Glomerular visceral epithelial cell (primary cell): Measurements from ENCODE around the gene FIGNL2.
"Not testable (repeated sequence)": the region's sequence is repeated elsewhere in the genome, so short reads cannot be mapped to it uniquely, and the experiment has no call there.

Experiments used
- DNase-seq: peaks from one replicate; pipeline ENCODE4 v3.0.0-alpha.2; 2016; ENCODE audit errors: extremely low spot score

Gene FIGNL2

GRCh38 chr12:51818086-51818485 is 30.4 kb downstream of the FIGNL2 start:
- no peak for DNase-seq

GRCh38 chr12:51817027-51817953 is 31.2 kb downstream of the FIGNL2 start:
- peak; percentile 77 for DNase-seq

- DNase-seq, result no peak
These were observed 32.9 kb downstream of the FIGNL2 start for GRCh38 chr12:51815571-51815970.

- peak; percentile 72 for DNase-seq
These were observed 34.0 kb downstream of the FIGNL2 start for GRCh38 chr12:51814311-51815088.

GRCh38 chr12:51813931-51814310 is 34.6 kb downstream of the FIGNL2 start:
- no peak for DNase-seq

- no peak for DNase-seq
These were observed 35.6 kb downstream of the FIGNL2 start for GRCh38 chr12:51812871-51813270.

GRCh38 chr12:51811203-51812202 is 37.0 kb downstream of the FIGNL2 start:
- no peak for DNase-seq

GRCh38 chr12:51809193-51809592 is 39.3 kb downstream of the FIGNL2 start:
- DNase-seq, result no peak

- DNase-seq, result no peak
These were observed 41.6 kb downstream of the FIGNL2 start for GRCh38 chr12:51806896-51807295.

GRCh38 chr12:51801027-51801426 is 47.5 kb downstream of the FIGNL2 start:
- no peak for DNase-seq

- peak; percentile 41 for DNase-seq
These were observed 50.0 kb downstream of the FIGNL2 start for GRCh38 chr12:51798501-51798900.

GRCh38 chr12:51798051-51798450 is 50.5 kb downstream of the FIGNL2 start:
- DNase-seq, result not testable (repeated sequence)

GRCh38 chr12:51797301-51797700 is 51.2 kb downstream of the FIGNL2 start:
- no peak for DNase-seq

GRCh38 chr12:51793201-51793600 is 55.3 kb downstream of the FIGNL2 start:
- DNase-seq, result no peak

GRCh38 chr12:51792417-51792816 is 56.1 kb downstream of the FIGNL2 start:
- no peak for DNase-seq

GRCh38 chr12:51788876-51789275 is 59.6 kb downstream of the FIGNL2 start:
- peak; percentile 60 for DNase-seq

- DNase-seq, result no peak
These were observed 62.6 kb downstream of the FIGNL2 start for GRCh38 chr12:51785906-51786305.

- no peak for DNase-seq
These were observed 63.8 kb downstream of the FIGNL2 start for GRCh38 chr12:51784688-51785087.

- DNase-seq, result no peak
These were observed 68.6 kb downstream of the FIGNL2 start for GRCh38 chr12:51779876-51780275.

- no peak for DNase-seq
These were observed 70.5 kb downstream of the FIGNL2 start for GRCh38 chr12:51777973-51778372.

GRCh38 chr12:51777457-51777856 is 71.1 kb downstream of the FIGNL2 start:
- no peak for DNase-seq

GRCh38 chr12:51774933-51775332 is 73.6 kb downstream of the FIGNL2 start:
- DNase-seq, result no peak
